Measurements from ENCODE around the gene GAPT.

DNA sequence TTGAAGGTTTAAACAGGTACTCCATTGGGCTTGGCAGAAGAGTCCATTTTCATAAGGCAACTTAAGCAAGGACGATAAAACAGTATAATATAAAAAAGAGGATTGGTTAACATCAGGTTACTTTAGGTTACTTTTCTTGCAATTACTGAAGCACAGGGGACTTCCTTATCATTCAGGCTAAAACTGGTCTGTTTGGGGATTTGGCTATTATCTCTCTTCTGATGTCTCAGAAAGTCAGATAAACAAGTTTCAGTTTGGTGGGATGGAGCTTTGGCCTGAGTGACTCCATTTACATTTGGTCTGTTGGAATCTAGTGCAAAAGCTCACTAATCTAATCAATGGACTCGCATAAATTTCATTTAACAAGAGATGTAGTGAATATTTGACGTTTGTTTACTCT, 8.0 kb downstream of the GAPT start:
- TF ChIP-seq, protein P1, sequence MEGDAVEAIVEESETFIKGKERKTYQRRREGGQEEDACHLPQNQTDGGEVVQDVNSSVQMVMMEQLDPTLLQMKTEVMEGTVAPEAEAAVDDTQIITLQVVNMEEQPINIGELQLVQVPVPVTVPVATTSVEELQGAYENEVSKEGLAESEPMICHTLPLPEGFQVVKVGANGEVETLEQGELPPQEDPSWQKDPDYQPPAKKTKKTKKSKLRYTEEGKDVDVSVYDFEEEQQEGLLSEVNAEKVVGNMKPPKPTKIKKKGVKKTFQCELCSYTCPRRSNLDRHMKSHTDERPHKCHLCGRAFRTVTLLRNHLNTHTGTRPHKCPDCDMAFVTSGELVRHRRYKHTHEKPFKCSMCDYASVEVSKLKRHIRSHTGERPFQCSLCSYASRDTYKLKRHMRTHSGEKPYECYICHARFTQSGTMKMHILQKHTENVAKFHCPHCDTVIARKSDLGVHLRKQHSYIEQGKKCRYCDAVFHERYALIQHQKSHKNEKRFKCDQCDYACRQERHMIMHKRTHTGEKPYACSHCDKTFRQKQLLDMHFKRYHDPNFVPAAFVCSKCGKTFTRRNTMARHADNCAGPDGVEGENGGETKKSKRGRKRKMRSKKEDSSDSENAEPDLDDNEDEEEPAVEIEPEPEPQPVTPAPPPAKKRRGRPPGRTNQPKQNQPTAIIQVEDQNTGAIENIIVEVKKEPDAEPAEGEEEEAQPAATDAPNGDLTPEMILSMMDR (IDR thresholded peaks at IDR 0.05; ENCODE audit: poor library complexity, severe bottlenecking): no peak
- TF ChIP-seq EZH2 (IDR thresholded peaks at IDR 0.05; ENCODE audit: borderline replicate concordance, insufficient read depth, low read length, poor library complexity, severe bottlenecking): no peak
- TF ChIP-seq RAD21 (conservative IDR thresholded peaks at IDR 0.05): no peak
- no peak for TF ChIP-seq EP300 (conservative IDR thresholded peaks at IDR 0.05; ENCODE audit: poor library complexity, severe bottlenecking)
- no peak for TF ChIP-seq MXI1 (conservative IDR thresholded peaks at IDR 0.05; ENCODE audit: poor library complexity, severe bottlenecking)
- no peak for TF ChIP-seq SMC3 (conservative IDR thresholded peaks at IDR 0.05; ENCODE audit: poor library complexity)
- no peak for TF ChIP-seq POLR2AphosphoS5 (IDR thresholded peaks at IDR 0.05)
- TF ChIP-seq, protein P2, sequence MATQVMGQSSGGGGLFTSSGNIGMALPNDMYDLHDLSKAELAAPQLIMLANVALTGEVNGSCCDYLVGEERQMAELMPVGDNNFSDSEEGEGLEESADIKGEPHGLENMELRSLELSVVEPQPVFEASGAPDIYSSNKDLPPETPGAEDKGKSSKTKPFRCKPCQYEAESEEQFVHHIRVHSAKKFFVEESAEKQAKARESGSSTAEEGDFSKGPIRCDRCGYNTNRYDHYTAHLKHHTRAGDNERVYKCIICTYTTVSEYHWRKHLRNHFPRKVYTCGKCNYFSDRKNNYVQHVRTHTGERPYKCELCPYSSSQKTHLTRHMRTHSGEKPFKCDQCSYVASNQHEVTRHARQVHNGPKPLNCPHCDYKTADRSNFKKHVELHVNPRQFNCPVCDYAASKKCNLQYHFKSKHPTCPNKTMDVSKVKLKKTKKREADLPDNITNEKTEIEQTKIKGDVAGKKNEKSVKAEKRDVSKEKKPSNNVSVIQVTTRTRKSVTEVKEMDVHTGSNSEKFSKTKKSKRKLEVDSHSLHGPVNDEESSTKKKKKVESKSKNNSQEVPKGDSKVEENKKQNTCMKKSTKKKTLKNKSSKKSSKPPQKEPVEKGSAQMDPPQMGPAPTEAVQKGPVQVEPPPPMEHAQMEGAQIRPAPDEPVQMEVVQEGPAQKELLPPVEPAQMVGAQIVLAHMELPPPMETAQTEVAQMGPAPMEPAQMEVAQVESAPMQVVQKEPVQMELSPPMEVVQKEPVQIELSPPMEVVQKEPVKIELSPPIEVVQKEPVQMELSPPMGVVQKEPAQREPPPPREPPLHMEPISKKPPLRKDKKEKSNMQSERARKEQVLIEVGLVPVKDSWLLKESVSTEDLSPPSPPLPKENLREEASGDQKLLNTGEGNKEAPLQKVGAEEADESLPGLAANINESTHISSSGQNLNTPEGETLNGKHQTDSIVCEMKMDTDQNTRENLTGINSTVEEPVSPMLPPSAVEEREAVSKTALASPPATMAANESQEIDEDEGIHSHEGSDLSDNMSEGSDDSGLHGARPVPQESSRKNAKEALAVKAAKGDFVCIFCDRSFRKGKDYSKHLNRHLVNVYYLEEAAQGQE (IDR thresholded peaks at IDR 0.05; ENCODE audit: borderline replicate concordance): no peak

All from neural cell (in vitro differentiated cells).